ENCODE data around the gene GPC6. TPM values are rescaled to one million over a fixed set of nuclear protein-coding genes. Genes with fewer than 3 reads are reported as not detected.

The GPC6 gene
- total RNA-seq, 1 experiment from 2014 or later: 63.7 TPM

DNA sequence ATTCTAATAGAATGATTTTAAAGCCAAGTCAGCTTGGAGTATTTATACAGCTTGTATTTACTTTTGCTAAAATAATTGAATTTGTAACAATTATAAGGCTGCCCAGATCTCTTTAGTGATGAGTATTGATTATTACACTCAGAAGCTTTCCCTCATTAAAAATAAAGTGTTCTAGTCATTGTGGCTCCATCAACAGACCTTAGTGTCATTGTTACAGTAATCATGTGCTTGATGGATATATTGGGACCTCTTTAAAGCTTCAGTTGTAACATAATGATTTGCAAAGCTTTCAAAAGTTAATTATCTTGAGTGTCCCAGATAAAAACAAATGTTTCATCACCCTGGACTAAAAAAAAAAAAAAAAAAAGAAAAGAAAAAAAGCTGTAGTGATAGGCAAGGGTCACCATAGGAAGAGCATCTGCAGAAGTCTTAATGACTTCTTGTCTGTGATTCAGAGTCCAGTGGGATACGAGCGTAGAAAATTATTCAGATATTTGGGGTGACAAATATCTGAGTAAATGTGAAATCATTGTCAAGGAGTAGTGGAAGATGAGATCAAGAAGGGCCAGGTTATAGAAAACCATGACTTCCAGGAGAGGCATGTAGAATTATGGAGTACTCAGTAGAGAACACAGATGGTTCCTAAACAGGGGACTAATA is 883.2 kb downstream of the GPC6 start:
- Histone ChIP-seq H3K27me3 (ENCODE audit: control insufficient read depth, insufficient read depth, low read length) (no peaks in the 10 kb centered on the region), H3K4me3 (ENCODE audit: insufficient read depth, low read depth, low read length) (no peak overlapping the region), H3K36me3 (replicated peaks; ENCODE audit: control insufficient read depth, insufficient read depth, low read length) (no peaks in the 10 kb centered on the region)
- DNase-seq: no peak

DNA sequence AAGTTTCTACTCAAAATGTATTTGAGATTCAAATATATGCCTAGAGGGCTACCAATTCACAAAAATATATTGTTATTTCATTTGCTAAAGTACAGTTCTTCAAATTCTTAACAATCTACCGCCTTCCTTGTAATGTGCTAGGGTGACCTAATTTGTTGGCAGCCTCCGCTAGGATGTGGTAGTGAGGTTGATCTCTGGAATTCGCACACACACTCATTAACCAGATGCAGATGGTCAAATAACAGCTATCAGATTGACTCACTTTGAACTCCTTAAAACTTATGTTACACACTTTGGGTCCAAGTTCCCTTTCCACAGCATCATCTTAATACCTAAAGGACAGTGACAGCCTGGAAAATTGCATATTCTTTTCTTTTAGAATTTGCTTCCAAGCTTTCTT is 885.6 kb downstream of the GPC6 start:
- Histone ChIP-seq H3K36me3 (replicated peaks; ENCODE audit: control insufficient read depth, insufficient read depth, low read length) (no peaks in the 10 kb centered on the region), H3K4me3 (ENCODE audit: insufficient read depth, low read depth, low read length) (no peak overlapping the region), H3K27me3 (ENCODE audit: control insufficient read depth, insufficient read depth, low read length) (no peaks in the 10 kb centered on the region)
- DNase-seq: no peak

DNA sequence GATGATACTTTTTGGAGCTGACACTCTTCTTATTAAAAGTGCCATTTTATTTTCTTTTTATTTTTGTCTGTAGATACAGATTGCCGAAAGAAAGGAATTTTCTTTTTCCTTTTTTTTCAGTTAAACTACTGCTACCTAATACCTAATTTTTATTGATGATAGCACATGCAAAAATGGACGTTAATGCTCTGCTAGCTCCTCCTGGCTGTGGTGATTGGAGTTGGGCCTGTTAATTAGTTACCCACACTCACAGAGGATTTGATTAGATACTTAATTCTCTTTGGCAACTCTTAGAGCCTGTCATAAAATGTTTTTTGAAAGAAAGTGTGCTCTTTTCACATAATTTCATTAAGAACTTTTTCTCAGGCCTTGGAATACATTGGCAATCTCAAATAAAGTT is 886.1 kb downstream of the GPC6 start:
- Histone ChIP-seq H3K4me3 (ENCODE audit: insufficient read depth, low read depth, low read length) (no peak overlapping the region), H3K36me3 (replicated peaks; ENCODE audit: control insufficient read depth, insufficient read depth, low read length) (no peaks in the 10 kb centered on the region), H3K27me3 (ENCODE audit: control insufficient read depth, insufficient read depth, low read length) (no peaks in the 10 kb centered on the region)
- DNase-seq: no peak

DNA sequence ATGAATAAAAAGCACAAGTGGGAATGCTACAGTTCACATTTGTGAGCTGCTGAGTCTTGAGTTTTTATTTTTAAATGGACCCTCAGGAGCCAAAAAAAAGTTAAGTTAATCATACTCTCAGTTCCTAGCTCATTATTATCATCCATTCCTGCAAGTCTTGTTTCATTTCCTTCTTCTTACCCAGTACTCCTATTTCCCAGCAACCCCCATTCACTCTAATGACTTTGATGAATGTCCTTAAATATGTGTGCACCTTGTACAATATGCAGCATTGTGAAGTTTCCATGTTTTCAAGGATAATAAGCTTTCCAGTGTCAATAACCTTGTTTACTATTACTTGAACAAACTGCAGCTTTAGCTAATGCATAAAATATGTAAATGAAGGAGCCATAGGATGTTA is 886.6 kb downstream of the GPC6 start:
- Histone ChIP-seq H3K36me3 (replicated peaks; ENCODE audit: control insufficient read depth, insufficient read depth, low read length) (no peaks in the 10 kb centered on the region), H3K4me3 (ENCODE audit: insufficient read depth, low read depth, low read length) (no peak overlapping the region), H3K27me3 (ENCODE audit: control insufficient read depth, insufficient read depth, low read length) (no peaks in the 10 kb centered on the region)
- no peak for DNase-seq

DNA sequence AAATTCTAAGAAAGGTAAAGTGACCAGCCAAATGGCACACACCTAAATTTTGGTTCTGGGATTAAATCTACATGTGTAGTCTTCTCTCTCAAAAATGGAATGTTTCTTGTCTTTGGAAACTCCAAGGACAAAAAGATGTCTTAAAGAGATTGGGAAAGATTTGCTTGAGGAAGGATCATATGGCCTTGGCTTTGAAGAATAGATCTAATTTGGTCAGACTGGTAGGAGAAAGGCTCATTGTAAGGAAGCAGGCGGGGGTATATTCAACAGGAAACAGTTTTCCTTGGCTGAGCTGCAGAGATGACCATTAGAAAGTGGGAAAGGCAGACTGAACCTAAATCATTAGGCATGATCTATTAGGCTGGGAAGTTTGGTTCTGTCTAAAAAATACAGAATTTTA is 887.6 kb downstream of the GPC6 start:
- no peak for DNase-seq
- no peak overlapping the region for H3K4me3 ChIP-seq (ENCODE audit: insufficient read depth, low read depth, low read length)
- H3K27me3 ChIP-seq (ENCODE audit: control insufficient read depth, insufficient read depth, low read length): no peaks in the 10 kb centered on the region
- no peaks in the 10 kb centered on the region for H3K36me3 ChIP-seq (replicated peaks; ENCODE audit: control insufficient read depth, insufficient read depth, low read length)

DNA sequence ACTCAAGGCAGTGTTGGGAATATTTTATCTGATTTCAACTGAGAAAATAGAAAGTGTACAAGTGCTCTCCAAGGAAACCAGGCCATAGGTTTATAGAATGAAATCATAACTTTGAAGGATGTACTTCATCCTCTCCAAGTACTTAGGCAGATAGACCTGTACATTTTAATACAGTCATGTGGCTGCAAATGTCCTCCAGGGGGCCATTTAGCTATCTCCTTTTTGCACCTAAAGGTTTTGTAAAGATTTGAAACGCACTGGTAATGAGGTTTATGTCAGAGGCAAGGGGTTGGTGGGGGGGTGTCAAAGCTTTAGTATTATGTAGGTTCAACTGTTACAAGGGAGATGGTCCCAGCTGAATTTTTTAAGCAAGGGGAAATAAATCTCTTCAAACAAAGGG is 888.4 kb downstream of the GPC6 start:
- Histone ChIP-seq H3K36me3 (replicated peaks; ENCODE audit: control insufficient read depth, insufficient read depth, low read length) (no peaks in the 10 kb centered on the region), H3K4me3 (ENCODE audit: insufficient read depth, low read depth, low read length) (no peak overlapping the region), H3K27me3 (ENCODE audit: control insufficient read depth, insufficient read depth, low read length) (no peaks in the 10 kb centered on the region)
- no peak for DNase-seq

DNA sequence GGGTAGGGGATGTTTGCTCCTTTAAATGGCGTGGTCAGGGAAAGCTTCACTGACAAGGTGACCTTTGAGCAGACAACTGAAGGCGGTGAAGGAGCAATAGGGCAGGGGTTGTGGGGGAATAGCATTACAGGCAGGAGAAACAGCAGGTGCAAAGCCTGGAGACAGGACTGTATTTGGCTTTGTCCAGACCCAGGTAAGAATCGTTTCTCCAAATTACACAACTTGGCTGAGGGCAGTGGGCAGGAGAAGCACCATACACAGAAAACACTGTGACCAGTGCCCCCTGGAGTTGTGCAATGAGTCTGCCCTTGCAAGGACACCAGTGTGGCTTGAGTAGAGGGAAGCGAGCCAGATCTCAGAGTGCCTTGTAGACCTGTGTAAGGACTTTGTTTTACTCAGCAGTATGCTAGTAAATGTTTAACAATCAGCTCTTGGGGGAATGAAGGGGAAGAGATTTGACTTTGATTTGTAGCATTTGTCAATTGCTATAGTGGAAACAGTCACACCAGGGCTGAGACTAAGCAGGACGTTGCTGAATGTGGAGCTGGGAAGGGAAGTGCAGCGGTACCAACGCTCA is 892.8 kb downstream of the GPC6 start:
- Histone ChIP-seq H3K27me3 (ENCODE audit: control insufficient read depth, insufficient read depth, low read length) (no peaks in the 10 kb centered on the region), H3K4me3 (ENCODE audit: insufficient read depth, low read depth, low read length) (no peak overlapping the region), H3K36me3 (replicated peaks; ENCODE audit: control insufficient read depth, insufficient read depth, low read length) (no peaks in the 10 kb centered on the region)
- no peak for DNase-seq

DNA sequence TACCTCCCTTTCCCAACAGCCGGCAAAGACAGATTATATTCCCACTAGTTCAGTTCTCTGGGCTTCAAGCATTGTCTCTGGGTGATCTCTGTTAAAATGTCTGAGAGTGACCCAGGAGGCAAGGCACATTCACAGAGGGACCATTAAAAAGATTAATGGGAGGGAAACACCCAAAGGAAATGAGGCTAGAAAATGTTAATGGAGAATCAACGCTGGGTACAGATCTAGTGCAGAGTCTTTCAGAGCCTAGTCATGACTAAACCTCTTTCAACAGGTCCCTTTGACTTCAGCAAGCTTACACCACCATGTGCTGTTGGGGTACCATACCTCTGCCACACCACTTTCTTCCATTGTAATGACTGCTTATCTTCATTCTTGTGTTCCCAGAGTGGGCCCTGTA is 894.3 kb downstream of the GPC6 start:
- DNase-seq: no peak
- H3K36me3 ChIP-seq (replicated peaks; ENCODE audit: control insufficient read depth, insufficient read depth, low read length): no peaks in the 10 kb centered on the region
- H3K27me3 ChIP-seq (ENCODE audit: control insufficient read depth, insufficient read depth, low read length): no peaks in the 10 kb centered on the region
- H3K4me3 ChIP-seq (ENCODE audit: insufficient read depth, low read depth, low read length): no peak overlapping the region

DNA sequence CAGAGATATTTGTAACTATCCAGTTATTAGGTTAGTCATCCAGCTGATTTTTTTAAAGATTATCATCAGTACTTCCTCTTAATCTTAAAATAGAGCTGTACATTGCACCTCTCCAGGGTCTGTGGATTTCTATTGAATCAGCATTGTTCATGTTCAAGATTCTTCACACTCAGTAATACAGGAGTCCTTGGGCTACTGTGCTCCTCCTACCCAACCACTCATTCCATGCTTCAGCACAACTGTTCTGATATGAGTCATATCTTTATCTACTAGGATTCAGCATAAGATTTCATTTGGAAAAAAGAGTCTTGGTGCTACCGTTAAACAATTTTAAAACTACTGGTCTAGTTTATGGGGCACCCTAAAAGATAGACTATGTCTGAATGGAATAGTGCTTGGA is 895.1 kb downstream of the GPC6 start:
- no peak for DNase-seq

DNA sequence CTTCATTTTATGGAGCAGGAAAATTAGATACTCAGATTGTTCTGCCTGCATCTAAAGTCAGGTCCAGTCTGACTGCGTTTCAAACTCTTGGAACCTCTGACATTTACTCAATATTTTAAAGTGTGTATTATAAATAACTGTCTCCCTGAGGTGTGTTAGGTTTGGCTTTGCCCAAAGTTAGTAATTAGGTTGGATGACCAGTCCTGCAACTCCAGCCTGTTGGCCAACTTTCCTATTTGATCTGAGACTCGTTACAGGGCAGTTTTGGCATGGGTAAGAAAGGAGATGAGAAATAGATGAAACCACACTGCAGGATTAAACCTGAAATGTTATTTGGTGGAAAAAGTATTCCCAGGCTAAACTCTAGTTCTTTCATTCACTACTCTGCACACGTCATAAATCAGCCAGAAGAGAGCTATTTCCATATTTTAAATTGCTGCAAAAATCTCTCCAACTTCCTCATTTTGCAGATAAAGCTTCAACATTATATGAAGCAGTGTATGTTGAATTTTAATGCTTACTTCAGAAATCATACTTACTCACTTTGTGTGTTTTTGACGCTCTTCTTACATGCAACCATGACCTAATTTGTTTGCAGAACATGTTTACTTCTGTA is 895.8 kb downstream of the GPC6 start:
- no peak overlapping the region for H3K4me3 ChIP-seq (ENCODE audit: insufficient read depth, low read depth, low read length)
- no peaks in the 10 kb centered on the region for H3K27me3 ChIP-seq (ENCODE audit: control insufficient read depth, insufficient read depth, low read length)
- no peak for DNase-seq
- H3K36me3 ChIP-seq (replicated peaks; ENCODE audit: control insufficient read depth, insufficient read depth, low read length): no peaks in the 10 kb centered on the region

More for the DNA sequence above, 895.1 kb downstream of the GPC6 start:
- no peaks in the 10 kb centered on the region for H3K27me3 ChIP-seq (ENCODE audit: control insufficient read depth, insufficient read depth, low read length)
- H3K4me3 ChIP-seq (ENCODE audit: insufficient read depth, low read depth, low read length): no peak overlapping the region
- no peaks in the 10 kb centered on the region for H3K36me3 ChIP-seq (replicated peaks; ENCODE audit: control insufficient read depth, insufficient read depth, low read length)

DNA sequence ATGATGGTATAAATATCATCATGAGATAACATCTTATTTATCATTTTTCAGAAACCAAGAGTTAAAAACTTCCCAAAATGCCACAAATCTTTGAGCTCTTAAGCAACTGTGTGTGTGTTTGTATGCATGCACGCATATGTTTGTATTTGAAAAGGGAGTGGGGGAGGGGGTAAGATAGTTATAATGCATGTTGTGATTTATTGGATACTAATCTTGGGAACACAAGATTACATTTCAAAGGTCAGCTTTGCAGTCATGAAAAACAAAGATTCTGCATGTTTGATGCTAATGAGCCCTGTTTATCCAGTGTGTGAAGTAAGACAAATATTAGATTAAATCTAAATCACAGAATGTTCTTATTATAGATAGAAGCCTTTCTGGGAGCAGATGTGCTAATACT is 897.0 kb downstream of the GPC6 start:
- Histone ChIP-seq H3K36me3 (replicated peaks; ENCODE audit: control insufficient read depth, insufficient read depth, low read length) (no peaks in the 10 kb centered on the region), H3K4me3 (ENCODE audit: insufficient read depth, low read depth, low read length) (no peak overlapping the region)
- no peak for DNase-seq

DNA sequence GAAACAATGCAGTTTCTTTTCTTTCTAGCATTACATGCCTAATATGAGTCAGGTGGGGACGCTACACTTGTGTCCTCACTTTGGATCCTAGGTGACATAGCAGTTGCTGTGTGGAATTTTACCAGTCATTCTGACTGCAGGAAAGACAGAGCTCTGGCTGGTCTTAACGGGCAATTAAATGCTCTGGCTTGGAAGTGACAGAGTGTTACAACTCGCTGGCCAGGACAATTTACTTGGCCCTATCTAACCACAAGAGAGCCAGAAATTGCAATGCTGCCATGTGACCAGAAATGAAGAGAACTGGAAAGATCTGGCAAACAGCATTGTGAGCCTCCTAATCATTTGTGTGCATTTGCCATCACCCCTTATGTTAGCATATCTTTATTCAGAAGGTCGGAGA is 901.8 kb downstream of the GPC6 start:
- H3K4me3 ChIP-seq (ENCODE audit: insufficient read depth, low read depth, low read length): no peak overlapping the region
- no peak for DNase-seq
- no peaks in the 10 kb centered on the region; the same call in 1 of the 2 replicates for H3K27me3 ChIP-seq (ENCODE audit: control insufficient read depth, insufficient read depth, low read length)

More for the DNA sequence above, 897.0 kb downstream of the GPC6 start:
- H3K27me3 ChIP-seq (ENCODE audit: control insufficient read depth, insufficient read depth, low read length): no peaks in the 10 kb centered on the region

DNA sequence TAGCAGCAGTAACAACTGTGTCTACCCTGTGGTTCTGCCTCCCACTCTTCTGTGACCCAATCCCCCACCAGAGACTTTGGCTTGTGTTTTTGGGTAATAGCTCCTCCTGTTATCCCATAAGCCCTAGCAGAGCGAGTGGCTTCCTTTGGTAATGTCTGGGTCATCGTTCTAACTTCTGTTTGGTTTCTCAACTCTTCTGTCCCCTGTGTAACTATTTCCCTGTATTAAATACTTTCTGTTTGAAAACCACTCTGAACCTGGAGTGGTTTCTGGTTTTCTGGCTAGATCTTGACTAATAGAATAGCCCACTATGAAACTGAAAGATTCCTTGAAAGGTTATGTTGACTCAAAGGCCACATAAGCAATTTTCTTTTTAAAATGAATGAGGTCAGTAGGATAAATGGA is 902.9 kb downstream of the GPC6 start:
- DNase-seq: no peak
- H3K27me3 ChIP-seq (ENCODE audit: control insufficient read depth, insufficient read depth, low read length): no peaks in the 10 kb centered on the region; the same call in 1 of the 2 replicates
- no peaks in the 10 kb centered on the region for H3K36me3 ChIP-seq (replicated peaks; ENCODE audit: control insufficient read depth, insufficient read depth, low read length)
- H3K4me3 ChIP-seq (ENCODE audit: insufficient read depth, low read depth, low read length): no peak overlapping the region

More for the DNA sequence above, 901.8 kb downstream of the GPC6 start:
- H3K36me3 ChIP-seq (replicated peaks; ENCODE audit: control insufficient read depth, insufficient read depth, low read length): no peaks in the 10 kb centered on the region

DNA sequence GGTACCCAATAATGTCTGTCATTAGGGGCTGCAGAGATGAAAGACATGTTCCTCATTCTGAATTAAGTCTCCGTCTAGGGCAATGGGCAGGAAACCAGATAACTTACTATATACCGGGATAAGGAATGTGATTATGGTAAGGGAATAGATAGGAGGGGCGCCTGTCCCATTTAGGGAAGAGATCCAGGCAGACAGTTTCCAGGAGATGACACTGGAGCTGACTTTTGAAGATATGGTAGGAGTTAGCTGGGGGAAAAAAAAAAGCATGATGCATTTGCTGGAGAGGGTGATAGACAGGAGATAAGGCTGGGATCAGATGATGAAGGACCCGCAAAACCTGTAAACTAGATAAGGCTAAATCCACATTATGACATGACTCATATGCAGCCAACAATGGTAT is 912.2 kb downstream of the GPC6 start:
- Histone ChIP-seq H3K27me3 (ENCODE audit: control insufficient read depth, insufficient read depth, low read length) (peaks cover 42% of the 10 kb centered on the region), H3K4me3 (ENCODE audit: insufficient read depth, low read depth, low read length) (no peak overlapping the region), H3K36me3 (replicated peaks; ENCODE audit: control insufficient read depth, insufficient read depth, low read length) (no peaks in the 10 kb centered on the region)
- DNase-seq: no peak

DNA sequence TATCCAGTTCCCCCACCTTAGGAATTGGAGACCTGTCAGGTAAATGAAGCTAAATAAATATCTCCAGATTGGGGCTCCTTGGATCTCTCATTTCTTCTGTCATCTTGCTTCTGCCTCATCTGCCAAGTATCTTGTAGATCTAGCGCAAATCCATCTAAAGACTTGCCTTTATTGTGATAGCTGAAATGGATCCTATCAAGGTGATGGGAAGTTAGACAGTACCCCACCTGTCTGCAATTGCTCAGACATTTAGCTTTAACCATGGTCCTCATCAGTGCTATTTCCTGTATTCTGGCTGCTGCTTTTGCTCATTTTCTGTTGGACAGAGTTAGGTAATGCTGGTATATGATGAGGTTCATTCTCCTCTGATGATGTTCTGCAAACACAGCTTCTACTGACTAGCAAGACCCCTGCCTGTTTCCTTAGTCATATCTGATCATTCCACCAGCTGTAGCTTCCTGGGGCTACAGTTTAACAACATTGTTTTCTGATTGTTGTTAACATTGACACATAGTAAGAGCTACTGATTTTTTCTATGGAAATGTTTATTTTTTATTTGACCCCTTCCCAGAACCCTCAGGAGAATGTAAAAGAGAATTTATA is 912.9 kb downstream of the GPC6 start:
- DNase-seq: no peak
- no peaks in the 10 kb centered on the region for H3K36me3 ChIP-seq (replicated peaks; ENCODE audit: control insufficient read depth, insufficient read depth, low read length)
- peaks cover 45% of the 10 kb centered on the region for H3K27me3 ChIP-seq (ENCODE audit: control insufficient read depth, insufficient read depth, low read length)
- no peak overlapping the region for H3K4me3 ChIP-seq (ENCODE audit: insufficient read depth, low read depth, low read length)
